Activated T-helper 2 cell treated with anti-CD3 and anti-CD28 coated beads, Interferon-gamma antibody, Interleukin-2, Interleukin-4, amounts not matched to agents 10 μg/mL and 5 μg/mL and 100 μg/mL, durations not matched to agents 14 hours and 24 hours and 36 hours (primary cell): Measurements from ENCODE around the gene MUC4. TPM values are rescaled to one million over a fixed set of nuclear protein-coding genes. Genes with fewer than 3 reads are reported as not detected.

Experiments
- DNase-seq: peaks from one replicate; pipeline ENCODE4 v3.0.0; 2021; ENCODE audit warnings: low spot score
- H3K27ac Mint-ChIP-seq: one replicate; pipeline ENCODE4 v1.8.0; 2021; ENCODE audit warnings: mixed read lengths
- H3K27me3 Mint-ChIP-seq: one replicate; pipeline ENCODE4 v1.8.0; 2021; ENCODE audit warnings: low read depth, mixed read lengths
- H3K36me3 Mint-ChIP-seq: one replicate; pipeline ENCODE4 v1.8.0; 2021; ENCODE audit warnings: low read depth, mixed read lengths
- H3K4me1 Mint-ChIP-seq: one replicate; pipeline ENCODE4 v1.8.0; 2021; ENCODE audit warnings: low read depth, mixed read lengths
- H3K4me3 Mint-ChIP-seq: one replicate; pipeline ENCODE4 v1.8.0; 2021; ENCODE audit warnings: low read depth, mild to moderate bottlenecking, moderate library complexity, mixed read lengths
- H3K9me3 Mint-ChIP-seq: one replicate; pipeline ENCODE4 v1.8.0; 2021; ENCODE audit warnings: mixed read lengths
- intact Hi-C: fragments of 100-400 bp; cut with micrococcal nuclease; formaldehyde crosslinking; loops from one replicate; pipeline ENCODE4 v1.15.1; 2023
- total RNA-seq: library from RNA; stranded (reverse); gene quantifications from 2 replicates; pipeline ENCODE4 v1.2.3, GENCODE V29; 2022

MUC4 gene
- total RNA-seq, 1 donor from 2014 or later, result 1.4 TPM

DNA sequence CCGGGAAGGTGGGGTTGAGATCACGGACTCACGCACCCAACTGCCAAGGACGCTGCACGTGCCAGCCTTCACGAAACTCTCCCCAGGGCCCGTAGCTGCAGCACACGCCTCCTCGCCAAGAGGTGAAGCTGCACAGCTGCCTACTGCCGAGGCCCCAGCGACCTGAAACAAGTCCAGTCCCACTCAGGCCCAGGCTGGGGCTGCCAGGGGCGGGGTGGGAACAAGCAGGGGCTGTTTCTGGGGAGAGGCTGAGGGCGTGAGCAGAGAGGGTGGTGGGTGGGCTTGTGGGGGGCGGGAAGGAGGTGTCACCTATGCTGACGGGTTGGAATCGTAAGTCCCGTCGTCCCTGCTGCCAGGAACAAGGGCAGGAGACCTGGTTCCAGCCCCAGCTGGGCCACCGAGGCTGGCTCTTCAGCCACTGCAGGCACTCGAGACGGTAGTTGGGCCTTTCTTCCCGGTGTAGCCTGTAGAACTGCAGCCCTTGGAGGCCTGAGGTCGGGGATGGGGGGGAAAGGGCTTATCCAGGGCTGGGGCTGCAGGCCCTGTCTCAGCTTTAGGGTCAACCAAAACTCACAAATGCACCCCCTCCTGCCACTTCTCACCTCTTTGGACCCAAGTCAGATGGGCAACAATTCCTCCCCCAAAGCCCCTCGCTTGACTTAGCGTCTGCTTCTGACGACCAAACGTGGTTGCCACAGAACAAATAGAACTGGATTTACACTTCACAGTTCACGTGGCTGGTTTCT is 46.6 kb downstream of the MUC4 start:
- H3K9me3 Mint-ChIP-seq, result no peaks in the 10 kb centered on the region
- no peaks in the 10 kb centered on the region for H3K36me3 Mint-ChIP-seq
- no peak overlapping the region for H3K27ac Mint-ChIP-seq
- intact Hi-C loops, result no loop called here
- H3K4me3 Mint-ChIP-seq, result no peak overlapping the region
- peaks cover 12% of the 10 kb centered on the region for H3K27me3 Mint-ChIP-seq
- no peak for DNase-seq
- no peaks in the 10 kb centered on the region for H3K4me1 Mint-ChIP-seq

DNA sequence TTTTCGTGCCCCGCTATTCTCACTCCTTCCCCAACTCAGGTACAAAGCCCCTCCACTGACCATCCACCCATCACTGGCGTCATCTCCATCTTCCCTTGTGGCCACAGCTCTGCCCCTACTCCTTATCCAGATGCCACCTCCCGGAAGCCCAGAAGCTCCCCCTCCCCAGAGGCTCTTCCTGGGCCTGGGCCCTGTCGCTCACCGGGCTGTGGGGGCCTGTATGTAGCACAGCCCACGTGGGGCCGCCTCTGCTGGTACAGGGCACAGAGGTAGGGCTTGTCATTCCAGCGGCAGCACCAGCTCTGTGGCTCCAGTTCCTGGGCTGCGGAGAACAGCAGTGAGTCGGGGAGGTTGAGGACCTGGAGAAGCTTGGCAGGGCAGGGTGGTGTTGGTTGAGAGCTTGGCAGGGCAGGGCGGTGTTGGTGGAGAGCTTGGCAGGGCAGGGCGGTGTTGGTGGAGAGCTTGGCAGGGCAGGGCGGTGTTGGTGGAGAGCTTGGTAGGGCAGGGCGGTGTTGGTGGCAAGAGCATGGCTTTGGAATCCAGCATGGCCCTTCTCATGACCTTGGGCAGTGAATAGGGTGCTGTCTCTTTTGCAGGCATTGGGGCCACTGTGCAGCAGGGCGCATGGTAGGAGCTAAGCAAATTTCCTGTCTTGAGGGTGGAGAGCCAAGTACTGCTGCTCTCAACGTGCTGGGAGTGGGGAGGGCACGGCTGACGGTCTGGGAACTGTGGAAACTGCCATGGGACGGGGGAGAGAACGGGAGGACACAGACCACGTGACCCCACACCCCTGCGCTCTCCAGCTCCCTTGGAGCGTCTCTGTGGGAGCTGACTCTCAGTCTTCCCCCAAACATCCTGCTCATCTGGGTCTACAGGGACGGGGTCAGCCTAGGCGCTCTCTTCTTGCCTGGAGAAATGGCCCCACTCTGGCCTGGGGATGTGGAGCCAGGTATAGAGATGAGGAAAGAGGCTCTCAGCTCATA is 47.6 kb downstream of the MUC4 start:
- intact Hi-C loops, result no loop called here
- H3K9me3 Mint-ChIP-seq, result no peaks in the 10 kb centered on the region

DNA sequence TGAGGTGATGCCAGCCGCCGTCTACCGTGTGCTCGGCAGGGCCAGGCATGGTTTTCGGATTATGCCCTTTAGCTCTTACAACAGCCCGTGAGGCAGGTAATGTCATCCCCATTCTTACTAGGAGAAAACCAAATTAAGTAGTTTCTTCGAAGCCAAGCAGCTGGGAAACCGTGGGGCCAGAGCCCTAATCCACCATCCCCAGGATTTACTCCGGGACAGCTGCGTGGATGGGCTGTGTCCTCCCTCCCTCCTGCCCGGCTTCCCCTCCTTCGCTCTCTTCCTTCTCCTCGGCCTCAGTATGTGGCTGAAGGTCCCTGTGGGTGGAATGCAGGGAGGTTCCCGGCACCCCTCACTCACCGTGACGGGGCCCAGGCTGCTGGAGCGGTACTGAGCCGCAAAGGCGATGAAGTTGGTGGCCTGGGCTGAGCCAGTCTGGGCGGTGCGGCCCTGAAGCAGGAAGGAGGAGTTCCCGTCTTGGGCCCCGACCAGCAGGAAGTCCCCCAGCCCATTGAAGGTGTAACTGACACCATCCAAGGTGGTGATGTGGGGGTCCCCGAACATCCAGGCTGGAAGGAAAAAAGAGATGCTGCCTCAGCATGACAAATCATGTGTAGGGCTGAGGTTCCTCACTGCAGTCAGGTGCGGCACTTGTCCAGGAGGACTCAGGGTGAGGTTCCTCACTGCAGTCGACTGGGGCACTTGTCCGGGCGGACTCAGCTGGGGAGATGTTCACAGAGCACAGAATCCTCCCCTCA is 48.5 kb downstream of the MUC4 start:
- DNase-seq, result no peak
- Mint-ChIP-seq H3K27ac (no peak overlapping the region), H3K4me3 (no peak overlapping the region), H3K27me3 (peaks cover 20% of the 10 kb centered on the region), H3K36me3 (no peaks in the 10 kb centered on the region), H3K9me3 (no peaks in the 10 kb centered on the region), H3K4me1 (no peaks in the 10 kb centered on the region)
- intact Hi-C loops, result no loop called here

More for the DNA sequence above, 47.6 kb downstream of the MUC4 start:
- H3K27ac Mint-ChIP-seq, result no peak overlapping the region
- H3K27me3 Mint-ChIP-seq, result peaks cover 20% of the 10 kb centered on the region
- H3K4me1 Mint-ChIP-seq, result no peaks in the 10 kb centered on the region
- no peak for DNase-seq
- no peak overlapping the region for H3K4me3 Mint-ChIP-seq
- no peaks in the 10 kb centered on the region for H3K36me3 Mint-ChIP-seq

DNA sequence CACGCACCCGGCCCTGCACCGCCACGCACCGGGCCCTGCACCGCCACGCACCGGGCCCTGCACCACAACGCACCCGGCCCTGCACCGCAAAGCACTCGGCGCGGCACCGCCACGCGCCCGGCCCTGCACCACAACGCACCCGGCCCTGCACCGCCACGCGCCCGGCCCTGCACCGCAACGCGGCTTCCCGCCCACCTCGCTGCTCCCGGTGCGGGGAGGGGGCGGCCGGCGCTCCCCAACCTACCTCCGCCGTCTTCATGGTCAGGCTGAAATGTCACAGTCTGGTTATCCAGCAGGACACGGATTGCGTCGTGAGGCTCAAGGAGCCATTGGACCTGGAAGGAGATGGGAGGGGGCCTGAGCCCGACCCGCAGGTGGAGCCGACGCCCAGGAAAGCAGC is 49.1 kb downstream of the MUC4 start:
- Mint-ChIP-seq H3K36me3 (no peaks in the 10 kb centered on the region), H3K27me3 (peaks cover 26% of the 10 kb centered on the region), H3K9me3 (no peaks in the 10 kb centered on the region), H3K27ac (no peak overlapping the region), H3K4me3 (no peak overlapping the region), H3K4me1 (no peaks in the 10 kb centered on the region)
- intact Hi-C loops, result no loop called here
- DNase-seq, result no peak

DNA sequence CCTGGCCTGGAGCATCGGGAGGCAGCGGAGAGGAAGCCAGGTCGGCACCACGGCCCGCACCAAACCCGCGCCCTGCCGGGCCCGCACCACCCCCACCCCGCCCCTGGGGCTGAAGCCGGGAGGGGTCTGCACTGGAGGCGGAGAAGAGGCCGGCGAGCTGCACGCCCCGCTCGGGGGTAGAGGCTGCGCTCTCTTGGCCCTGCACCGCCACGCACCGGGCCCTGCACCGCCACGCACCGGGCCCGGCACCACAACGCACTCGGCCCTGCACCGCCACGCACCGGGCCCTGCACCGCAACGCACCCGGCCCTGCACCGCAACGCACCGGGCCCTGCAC is 49.5 kb downstream of the MUC4 start:
- Mint-ChIP-seq H3K4me1 (no peaks in the 10 kb centered on the region), H3K27me3 (peaks cover 26% of the 10 kb centered on the region), H3K4me3 (no peak overlapping the region), H3K9me3 (no peaks in the 10 kb centered on the region), H3K36me3 (no peaks in the 10 kb centered on the region), H3K27ac (no peak overlapping the region)
- no peak for DNase-seq
- intact Hi-C loops, result no loop called here

DNA sequence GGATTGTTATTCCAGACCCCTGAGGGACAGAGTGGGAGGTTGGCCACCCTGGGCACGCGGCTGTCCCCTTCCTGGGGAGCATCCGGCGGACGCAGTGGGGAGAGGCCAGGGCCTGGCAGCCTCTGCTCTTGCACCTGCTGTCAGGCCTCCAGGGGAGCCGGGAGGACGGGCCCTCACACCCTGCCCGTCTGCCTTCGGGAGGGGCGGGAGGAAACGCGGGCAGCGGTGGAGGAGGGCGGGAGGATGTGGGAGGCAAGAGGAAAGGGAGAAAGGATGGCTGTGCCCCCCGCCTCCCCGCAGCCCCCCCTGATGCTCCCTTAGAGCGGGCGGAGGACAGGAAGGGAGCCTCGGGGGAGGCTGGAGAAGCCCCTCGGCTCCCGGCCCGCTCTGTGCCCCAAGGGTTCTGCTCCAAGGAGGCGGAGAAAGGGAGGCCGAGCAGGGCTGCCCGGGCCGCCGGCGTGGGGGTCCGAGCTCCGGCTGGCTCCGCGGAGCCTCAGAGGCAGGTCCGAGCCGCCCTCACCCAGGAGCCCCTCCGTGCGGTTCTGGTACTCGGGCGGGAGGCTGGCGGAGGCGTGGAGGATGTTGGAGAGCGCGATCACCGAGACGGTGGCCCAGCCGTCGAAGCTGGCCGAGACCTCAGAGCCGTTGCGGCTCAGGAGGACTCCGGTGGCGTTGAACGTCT is 50.0 kb downstream of the MUC4 start:
- no peak for DNase-seq
- Mint-ChIP-seq H3K27ac (no peak overlapping the region), H3K9me3 (no peaks in the 10 kb centered on the region), H3K36me3 (no peaks in the 10 kb centered on the region), H3K4me3 (no peak overlapping the region), H3K27me3 (peaks cover 29% of the 10 kb centered on the region), H3K4me1 (peaks cover 4% of the 10 kb centered on the region)
- intact Hi-C loops, result no loop called here

DNA sequence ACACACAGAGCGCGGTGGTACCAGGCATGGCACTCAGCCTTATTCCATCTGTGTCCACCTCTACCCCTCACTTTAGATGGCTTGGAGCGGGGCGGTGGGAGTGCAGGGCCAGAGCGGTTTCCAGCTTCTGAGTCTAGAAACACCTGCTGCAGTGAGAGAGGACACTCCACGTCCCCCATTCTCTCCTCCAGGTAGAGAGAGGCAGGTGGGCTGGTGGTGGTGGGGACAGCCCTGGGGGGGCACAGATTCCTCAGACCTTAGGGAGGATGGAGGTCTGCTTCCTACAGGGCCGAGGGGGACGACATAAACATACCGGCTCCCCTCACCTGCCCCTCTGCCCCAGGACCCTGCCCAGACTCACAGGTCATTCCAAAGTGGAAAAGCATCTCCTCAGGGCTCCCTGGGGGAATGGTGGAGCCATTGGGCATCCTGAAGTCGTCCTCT is 50.6 kb downstream of the MUC4 start:
- DNase-seq, result no peak
- no peaks in the 10 kb centered on the region for H3K36me3 Mint-ChIP-seq
- H3K27me3 Mint-ChIP-seq, result peaks cover 29% of the 10 kb centered on the region
- H3K4me3 Mint-ChIP-seq, result no peak overlapping the region
- H3K27ac Mint-ChIP-seq, result no peak overlapping the region
- no peaks in the 10 kb centered on the region for H3K9me3 Mint-ChIP-seq
- peaks cover 7% of the 10 kb centered on the region for H3K4me1 Mint-ChIP-seq
- intact Hi-C loops, result no loop called here

DNA sequence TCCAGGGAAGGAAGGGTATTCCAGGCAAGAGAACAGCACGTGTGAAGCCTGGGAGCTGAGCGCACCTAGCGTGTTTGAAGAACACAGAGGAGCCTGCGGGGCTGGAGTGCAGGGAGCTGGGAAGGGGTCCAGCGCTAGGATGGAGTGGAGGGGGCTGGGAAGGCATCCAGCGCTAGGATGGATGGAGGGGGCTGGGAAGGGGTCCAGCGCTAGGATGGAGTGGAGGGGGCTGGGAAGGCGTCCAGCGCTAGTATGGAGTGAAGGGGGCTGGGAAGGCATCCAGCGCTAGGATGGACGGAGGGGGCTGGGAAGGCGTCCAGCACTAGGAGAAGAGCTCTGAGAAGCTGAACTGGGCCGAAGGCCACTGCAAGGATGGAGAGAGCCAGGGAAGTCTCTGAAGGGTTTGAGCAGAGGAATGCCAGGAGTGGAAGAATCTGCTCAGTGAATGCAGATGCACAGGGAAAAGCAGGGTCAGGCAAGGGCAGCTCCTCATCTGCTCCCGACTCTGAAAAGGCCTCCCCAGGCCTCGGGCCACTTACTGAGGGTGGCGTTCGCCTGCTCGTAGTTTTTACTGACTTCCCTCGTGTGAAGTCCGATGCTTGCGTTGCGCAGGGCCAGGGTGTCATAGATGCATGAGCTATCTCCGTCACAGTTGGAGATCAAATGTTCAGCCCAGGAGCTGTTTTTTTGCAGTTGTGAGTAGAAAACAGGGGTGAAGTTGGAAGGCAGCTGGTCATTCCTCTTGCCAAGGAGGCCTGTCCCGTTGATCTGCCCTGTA is 51.2 kb downstream of the MUC4 start:
- Mint-ChIP-seq H3K36me3 (no peaks in the 10 kb centered on the region), H3K9me3 (no peaks in the 10 kb centered on the region), H3K4me3 (no peak overlapping the region), H3K27me3 (peaks cover 29% of the 10 kb centered on the region), H3K4me1 (peaks cover 11% of the 10 kb centered on the region), H3K27ac (no peak overlapping the region)
- intact Hi-C loops, result no loop called here
- DNase-seq, result no peak

DNA sequence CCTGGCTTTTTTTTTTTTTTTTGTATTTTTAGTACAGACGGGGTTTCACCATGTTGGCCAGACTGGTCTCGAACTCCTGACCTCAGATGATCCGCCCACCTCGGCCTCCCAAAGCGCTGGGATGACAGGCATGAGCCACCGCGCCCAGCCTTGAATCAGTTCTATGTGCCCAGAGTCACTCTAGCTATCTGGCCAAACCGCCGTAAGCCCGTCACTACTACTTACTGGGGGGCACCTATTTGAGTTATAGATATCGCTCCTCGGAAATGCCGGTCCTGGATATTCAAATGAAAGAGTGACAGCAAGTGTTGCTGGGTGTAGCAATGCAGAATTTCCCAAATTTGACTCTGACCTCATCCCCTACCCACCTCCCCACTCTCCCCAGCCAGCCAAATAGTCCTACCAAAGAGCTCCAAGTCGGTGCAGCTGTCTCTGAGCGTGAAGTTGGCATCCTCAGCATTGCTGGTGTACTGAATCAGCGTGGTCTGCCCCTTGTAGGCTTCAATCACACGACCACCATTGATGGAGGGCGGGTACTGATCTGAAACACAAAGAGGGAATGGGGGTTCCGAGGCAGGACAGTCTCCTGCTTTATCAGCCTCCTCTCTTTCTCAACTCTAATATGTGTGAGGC is 52.9 kb downstream of the MUC4 start:
- peaks cover 11% of the 10 kb centered on the region for H3K4me1 Mint-ChIP-seq
- intact Hi-C loops, result no loop called here

DNA sequence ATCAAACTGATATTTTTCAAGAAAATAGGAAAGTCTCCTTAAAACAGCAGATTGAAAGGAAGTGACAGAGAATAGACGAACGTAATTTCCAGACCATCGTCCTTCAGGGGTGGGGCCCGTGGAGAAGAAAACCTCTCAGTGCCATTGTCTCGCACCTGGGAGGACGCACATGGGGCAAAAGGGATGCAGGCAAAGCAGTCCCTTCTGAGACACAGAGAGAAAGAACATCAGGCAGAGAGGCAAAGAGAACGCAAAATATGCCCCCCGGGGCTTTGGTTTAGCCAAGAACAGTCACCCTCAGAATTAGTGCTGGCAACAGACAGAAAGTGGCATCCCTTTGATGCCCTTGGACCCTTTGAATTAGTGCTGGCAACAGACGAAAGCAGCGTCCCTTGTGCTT is 53.9 kb downstream of the MUC4 start:
- Mint-ChIP-seq H3K4me1 (peaks cover 12% of the 10 kb centered on the region), H3K4me3 (no peak overlapping the region), H3K27me3 (peaks cover 25% of the 10 kb centered on the region), H3K27ac (no peak overlapping the region), H3K9me3 (no peaks in the 10 kb centered on the region), H3K36me3 (no peaks in the 10 kb centered on the region)
- no peak for DNase-seq
- intact Hi-C loops, result no loop called here

More for the DNA sequence above, 52.9 kb downstream of the MUC4 start:
- peaks cover 25% of the 10 kb centered on the region for H3K27me3 Mint-ChIP-seq
- H3K9me3 Mint-ChIP-seq, result no peaks in the 10 kb centered on the region
- no peak overlapping the region for H3K4me3 Mint-ChIP-seq
- no peak for DNase-seq
- no peaks in the 10 kb centered on the region for H3K36me3 Mint-ChIP-seq
- H3K27ac Mint-ChIP-seq, result no peak overlapping the region

DNA sequence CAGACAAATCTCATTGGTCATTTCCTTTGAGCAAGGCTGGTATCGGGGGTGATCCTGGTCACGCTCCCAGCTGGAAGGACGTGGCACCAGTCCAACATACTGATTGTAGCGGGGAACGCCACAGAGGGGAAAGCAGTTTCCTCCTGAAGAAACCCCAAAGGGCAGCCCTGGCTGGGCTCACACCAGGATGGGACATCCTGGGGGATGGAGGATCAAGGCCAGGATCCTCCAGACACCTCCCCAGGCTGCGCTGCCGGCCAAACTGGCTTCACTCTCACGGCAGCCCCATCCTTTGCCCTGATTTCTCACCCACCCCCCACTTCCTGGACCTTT is 54.3 kb downstream of the MUC4 start:
- Mint-ChIP-seq H3K4me3 (no peak overlapping the region), H3K27me3 (peaks cover 25% of the 10 kb centered on the region), H3K9me3 (no peaks in the 10 kb centered on the region), H3K36me3 (no peaks in the 10 kb centered on the region), H3K4me1 (peaks cover 12% of the 10 kb centered on the region), H3K27ac (no peak overlapping the region)
- DNase-seq, result no peak
- intact Hi-C loops, result no loop called here
